Adrenal gland (tissue), 5 donors: ENCODE results near the gene RNF215.

ENCODE experiments used
- POLR2A ChIP-seq, 2 donors: fragments of 450-650 bp; IDR thresholded peaks; one replicate each; pipeline ENCODE4 v1.6.1; 2017; ENCODE audit warnings: antibody characterized with exemption in 2 of 2, mild to moderate bottlenecking in 2 of 2, moderate library complexity in 1 of 2
- TF ChIP-seq, protein P1 (sequence below), 6 experiments: fragments of 450-650 bp in 4 of 6; fragments of 200-600 bp in 2 of 6; sonication (generic) in 1 of 6; IDR thresholded peaks; 1 replicate in 5 of 6; 2 replicates in 1 of 6; pipeline versions ENCODE4 v1.5.1 to v1.8.0; 2016 to 2021; ENCODE audit warnings: antibody characterized with exemption in 6 of 6, mild to moderate bottlenecking in 2 of 6, moderate library complexity in 1 of 6
- donor health status: DM: no; HTN: no; CAD: no.

DNA sequence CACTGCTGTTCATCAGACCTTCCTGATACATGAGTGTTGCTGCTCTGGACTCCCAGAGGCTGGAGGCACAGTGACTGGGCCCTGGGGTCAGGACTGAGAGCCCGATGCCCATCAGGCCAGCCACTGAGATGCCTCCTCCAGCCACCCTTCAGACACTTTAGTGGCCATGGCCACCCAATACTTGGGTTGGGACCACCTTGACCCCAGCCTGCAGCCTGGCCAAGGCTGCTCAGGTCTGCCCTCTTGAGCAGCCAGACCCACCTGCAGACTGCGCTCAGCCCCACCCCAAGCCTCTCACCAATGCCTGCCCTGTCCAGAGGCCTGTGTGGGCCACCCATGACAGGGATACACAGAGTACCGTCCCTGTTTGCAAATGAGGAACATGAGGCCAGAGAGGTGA, 4.2 kb downstream of the RNF215 start:
- TF ChIP-seq, protein P1, sequence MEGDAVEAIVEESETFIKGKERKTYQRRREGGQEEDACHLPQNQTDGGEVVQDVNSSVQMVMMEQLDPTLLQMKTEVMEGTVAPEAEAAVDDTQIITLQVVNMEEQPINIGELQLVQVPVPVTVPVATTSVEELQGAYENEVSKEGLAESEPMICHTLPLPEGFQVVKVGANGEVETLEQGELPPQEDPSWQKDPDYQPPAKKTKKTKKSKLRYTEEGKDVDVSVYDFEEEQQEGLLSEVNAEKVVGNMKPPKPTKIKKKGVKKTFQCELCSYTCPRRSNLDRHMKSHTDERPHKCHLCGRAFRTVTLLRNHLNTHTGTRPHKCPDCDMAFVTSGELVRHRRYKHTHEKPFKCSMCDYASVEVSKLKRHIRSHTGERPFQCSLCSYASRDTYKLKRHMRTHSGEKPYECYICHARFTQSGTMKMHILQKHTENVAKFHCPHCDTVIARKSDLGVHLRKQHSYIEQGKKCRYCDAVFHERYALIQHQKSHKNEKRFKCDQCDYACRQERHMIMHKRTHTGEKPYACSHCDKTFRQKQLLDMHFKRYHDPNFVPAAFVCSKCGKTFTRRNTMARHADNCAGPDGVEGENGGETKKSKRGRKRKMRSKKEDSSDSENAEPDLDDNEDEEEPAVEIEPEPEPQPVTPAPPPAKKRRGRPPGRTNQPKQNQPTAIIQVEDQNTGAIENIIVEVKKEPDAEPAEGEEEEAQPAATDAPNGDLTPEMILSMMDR (IDR thresholded peaks at IDR 0.05): no peak
- no peak for TF ChIP-seq POLR2A (IDR thresholded peaks at IDR 0.05)
